NB4 (cell line): ENCODE measurements around the gene MCM5.
"Not testable (repeated sequence)": the region's sequence is repeated elsewhere in the genome, so short reads cannot be mapped to it uniquely, and the experiment has no call there.

Experiments
- DNase-seq: peaks from one replicate; pipeline ENCODE4 v3.0.0; 2010; ENCODE audit warnings: low read depth
- H3K4me3 ChIP-seq: one replicate; pipeline ENCODE4 v1.5.1; 2011; ENCODE audit warnings: mild to moderate bottlenecking, low read depth, low read length, moderate library complexity
- CTCF ChIP-seq: IDR thresholded peaks from one replicate; pipeline ENCODE4 v1.5.1; 2012; ENCODE audit warnings: low read depth, low read length
- MAX ChIP-seq: IDR thresholded peaks from 2 replicates; pipeline ENCODE4 v1.6.1; 2011; ENCODE audit warnings: low read depth, low read length
- MYC ChIP-seq: IDR thresholded peaks from 2 replicates; pipeline ENCODE4 v1.6.1; 2011; ENCODE audit warnings: low read depth, low read length
- POLR2A ChIP-seq: IDR thresholded peaks from 2 replicates; pipeline ENCODE4 v1.6.1; 2011; ENCODE audit warnings: mild to moderate bottlenecking; ENCODE audit not compliant: insufficient read length; ENCODE audit errors: extremely low read depth

The MCM5 gene

GRCh38 chr22:35455529-35455928 lies 55.6 kb downstream of the MCM5 start:
- no peak for TF ChIP-seq POLR2A
- no peak for TF ChIP-seq MAX
- TF ChIP-seq CTCF, result no peak
- TF ChIP-seq MYC, result no peak
- no peak for DNase-seq
- H3K4me3 ChIP-seq, result no peak overlapping the region

GRCh38 chr22:35456757-35457156 lies 56.8 kb downstream of the MCM5 start:
- TF ChIP-seq POLR2A, result no peak
- no peak for TF ChIP-seq CTCF
- TF ChIP-seq MAX, result no peak
- TF ChIP-seq MYC, result no peak
- no peak for DNase-seq
- no peak overlapping the region for H3K4me3 ChIP-seq

GRCh38 chr22:35457729-35458546 lies 58.0 kb downstream of the MCM5 start:
- DNase-seq, result no peak
- TF ChIP-seq POLR2A, result no peak
- TF ChIP-seq MYC, result no peak
- TF ChIP-seq CTCF, result no peak
- no peak for TF ChIP-seq MAX

GRCh38 chr22:35458547-35459422 lies 58.8 kb downstream of the MCM5 start:
- no peak for DNase-seq
- TF ChIP-seq MYC, result no peak
- TF ChIP-seq CTCF, result no peak
- TF ChIP-seq POLR2A, result no peak
- no peak for TF ChIP-seq MAX
- H3K4me3 ChIP-seq, result no peak overlapping the region

More at GRCh38 chr22:35457729-35458546, 58.0 kb downstream of the MCM5 start:
- H3K4me3 ChIP-seq, result no peak overlapping the region

- DNase-seq, result no peak
Observed at GRCh38 chr22:35459423-35459894, 59.5 kb downstream of the MCM5 start.

GRCh38 chr22:35459976-35460375 lies 60.0 kb downstream of the MCM5 start:
- not testable (repeated sequence) for DNase-seq, H3K4me3 ChIP-seq

More at GRCh38 chr22:35459423-35459894, 59.5 kb downstream of the MCM5 start:
- H3K4me3 ChIP-seq, result no peak overlapping the region
- TF ChIP-seq POLR2A (no peak), MAX (no peak), MYC (no peak)
